GM21723 (cell line): ENCODE measurements around the gene AMFR.

Experiments used
- ATAC-seq: cut with Tn5 transposase; IDR thresholded peaks from one replicate; pipeline ENCODE4 v1.9.1; 2021; ENCODE audit warnings: mild to moderate bottlenecking, moderate library complexity; ENCODE audit not compliant: unreplicated experiment

Gene AMFR

DNA sequence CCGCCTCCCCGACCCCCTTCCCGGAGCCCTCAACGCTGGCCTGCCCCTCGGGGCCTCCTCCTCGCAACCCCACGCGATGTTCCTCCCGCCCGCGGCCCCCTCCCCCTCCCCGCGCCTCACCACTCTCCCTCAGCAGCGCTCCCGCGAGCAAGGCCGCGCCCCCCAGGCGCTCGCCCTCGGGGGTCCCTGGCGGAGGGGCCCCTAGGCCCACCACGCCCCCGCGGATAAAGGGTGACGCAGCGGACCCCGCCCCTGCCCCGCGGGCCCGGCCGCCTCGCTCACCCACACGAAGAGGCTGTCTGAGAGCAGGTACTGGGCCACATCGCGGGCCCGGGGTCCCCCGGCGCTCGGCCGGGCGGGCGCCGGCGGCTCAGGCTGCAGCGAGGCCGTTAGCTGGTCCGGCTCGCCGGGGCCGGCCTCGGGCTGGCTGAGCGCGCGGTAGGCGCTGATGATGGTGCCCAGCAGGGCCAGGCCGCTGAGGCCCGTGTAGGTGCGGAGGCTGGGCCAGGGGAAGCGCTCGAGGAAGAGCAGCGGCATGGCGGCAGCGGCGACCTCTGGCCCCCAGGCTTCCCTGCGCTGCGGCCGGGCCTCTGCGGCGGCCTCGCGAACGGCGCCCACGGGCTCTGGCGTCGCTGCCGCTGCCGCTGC, 430 bp downstream of the AMFR start:
- peak; percentile 35 for ATAC-seq

DNA sequence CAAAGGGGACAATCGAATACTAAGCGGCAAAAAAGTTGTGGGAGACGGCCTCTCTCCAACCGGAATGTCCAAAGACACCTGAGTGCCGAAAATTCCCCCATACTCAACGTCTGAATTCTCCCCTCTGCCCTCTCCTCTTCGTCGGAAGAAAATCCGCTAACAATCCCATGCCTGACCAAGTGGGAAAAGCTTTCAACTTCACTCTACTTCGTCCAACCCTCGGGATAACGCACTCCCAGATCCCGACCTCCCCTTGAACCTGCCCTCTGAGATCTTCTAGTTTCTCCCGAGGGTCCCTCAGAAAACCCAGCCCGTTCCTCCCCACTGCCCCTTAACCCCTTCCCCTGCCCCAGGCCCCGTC, 961 bp downstream of the AMFR start:
- ATAC-seq = no peak

DNA sequence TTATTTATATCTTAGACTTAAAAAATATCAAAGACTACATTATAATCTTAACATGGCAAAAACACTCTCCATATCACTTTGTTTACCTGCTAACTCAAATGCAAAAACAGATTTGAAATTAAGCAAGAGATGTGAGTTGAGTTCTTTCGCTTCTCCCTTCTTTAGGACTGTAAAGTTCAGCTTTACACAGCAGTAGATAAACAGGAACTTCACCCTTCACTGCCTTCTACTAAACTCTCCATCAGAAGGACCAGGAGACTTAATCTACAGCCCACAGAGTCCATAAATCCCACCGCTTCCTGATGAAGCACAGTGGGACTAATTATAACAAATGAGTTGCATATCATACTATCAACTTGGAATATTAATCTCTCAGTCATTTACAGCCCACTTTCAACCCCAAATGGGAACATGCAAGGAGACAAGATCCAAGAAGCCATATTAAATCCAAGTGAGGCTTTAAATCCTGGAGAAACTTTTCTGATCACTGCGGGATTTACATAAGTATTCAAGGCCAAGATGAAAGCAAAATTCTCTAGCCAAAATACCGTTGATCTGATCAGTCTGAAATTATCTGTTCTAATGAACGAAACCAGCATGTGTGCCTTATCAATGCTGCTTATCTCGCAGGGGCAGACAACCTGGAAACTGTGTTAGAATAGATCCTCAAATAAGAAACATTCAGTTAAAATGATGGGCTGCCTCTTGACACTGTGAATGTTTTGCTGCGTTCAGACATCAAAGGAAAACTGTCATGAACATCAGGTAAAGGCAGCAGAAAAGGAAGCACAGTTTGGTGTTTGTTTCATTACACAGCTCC, 1.6 kb downstream of the AMFR start:
- peak; percentile 21 for ATAC-seq

DNA sequence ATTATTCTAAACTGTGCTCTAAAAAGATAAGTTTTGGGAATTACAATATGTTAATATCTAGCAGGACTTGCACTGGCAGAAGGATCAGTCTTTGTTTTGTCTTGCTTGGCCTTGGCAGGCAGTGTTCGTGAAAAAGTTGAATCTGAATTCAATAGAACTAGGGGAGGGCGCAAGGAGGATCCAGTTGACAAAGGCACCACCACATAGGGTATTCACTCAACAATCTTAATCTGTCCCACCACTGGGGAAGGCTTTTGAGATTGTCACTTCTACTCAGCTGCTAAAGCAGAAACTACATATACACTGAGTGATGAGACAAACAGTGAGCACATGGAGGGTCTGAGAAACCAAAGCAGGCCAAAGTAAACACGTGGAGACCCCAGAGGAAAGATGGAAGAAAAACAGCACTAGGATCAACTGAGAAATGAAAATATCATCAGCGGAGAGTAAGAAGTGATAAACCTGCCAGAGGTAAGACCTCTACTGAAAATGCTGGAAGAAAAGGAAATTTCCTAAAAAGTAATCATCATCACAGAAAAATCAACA, 2.4 kb downstream of the AMFR start:
- ATAC-seq = no peak

DNA sequence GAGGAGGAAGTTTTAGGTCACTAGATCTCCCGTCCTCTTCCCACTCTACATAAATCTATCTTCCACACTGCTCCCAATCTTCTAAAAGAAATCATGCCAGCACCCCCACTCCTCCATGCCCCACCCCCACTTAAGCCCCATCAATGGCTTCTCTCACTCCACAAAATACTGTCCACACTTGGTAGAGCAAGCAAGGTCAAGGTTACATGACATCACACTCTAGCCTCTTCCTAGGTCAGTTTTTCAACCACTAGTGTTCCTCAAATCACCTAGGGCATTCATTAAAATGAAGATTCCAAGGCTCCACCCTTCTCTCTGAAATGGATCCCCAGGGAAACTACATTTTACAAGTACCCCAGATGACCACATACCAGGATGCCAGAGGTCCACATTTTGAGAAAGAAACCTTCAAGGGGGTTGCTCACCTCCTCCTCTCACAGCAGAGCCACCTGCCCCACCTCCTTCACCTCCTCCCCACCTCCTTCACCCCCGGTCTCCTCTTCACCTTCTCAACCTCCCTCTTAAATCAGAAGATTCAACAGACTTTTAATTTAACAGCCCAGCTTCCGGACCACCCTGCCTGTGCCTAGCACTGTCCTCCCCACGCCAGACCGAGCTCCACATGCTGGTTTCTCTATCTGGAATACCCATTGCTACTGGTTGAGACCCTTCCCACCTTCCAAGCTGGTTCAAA, 3.2 kb downstream of the AMFR start:
- ATAC-seq = no peak

DNA sequence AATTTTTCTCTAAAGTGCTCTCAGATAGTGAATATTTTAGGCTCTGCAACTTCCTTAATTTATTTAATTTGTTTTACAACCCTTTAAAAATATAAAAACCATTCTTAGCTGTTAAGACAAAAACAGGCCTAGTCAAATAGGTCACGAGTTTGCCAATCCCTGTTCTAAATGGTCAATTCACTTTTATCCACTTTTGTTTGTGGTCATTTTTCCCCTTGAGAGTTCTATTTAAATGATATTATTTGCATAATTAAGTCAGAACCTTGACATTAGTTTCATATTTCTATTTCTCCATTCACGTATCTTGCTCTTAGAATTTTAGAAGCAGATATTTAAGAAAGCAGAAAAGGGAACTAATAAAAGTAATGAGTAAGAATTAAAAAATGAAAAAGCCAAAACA, 4.0 kb downstream of the AMFR start:
- no peak for ATAC-seq

DNA sequence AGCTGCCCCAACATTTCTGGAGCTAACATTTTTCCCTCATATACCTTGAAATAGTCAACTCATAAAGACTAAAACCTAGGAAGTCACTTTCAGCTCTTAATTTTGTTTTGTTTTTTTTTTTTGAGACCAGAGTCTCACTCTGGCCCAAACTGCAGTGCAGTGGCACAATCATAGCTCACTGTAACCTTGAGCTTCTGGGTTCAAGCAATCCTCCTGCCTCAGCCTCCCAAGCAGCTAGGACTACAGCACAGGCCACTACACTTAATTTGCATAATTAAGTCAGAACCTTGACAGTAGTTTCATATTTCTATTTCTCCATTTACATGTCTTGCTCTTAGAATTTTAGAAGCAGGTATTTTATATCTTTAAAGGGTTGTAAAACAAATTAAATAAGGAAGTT, 4.7 kb downstream of the AMFR start:
- no peak for ATAC-seq

DNA sequence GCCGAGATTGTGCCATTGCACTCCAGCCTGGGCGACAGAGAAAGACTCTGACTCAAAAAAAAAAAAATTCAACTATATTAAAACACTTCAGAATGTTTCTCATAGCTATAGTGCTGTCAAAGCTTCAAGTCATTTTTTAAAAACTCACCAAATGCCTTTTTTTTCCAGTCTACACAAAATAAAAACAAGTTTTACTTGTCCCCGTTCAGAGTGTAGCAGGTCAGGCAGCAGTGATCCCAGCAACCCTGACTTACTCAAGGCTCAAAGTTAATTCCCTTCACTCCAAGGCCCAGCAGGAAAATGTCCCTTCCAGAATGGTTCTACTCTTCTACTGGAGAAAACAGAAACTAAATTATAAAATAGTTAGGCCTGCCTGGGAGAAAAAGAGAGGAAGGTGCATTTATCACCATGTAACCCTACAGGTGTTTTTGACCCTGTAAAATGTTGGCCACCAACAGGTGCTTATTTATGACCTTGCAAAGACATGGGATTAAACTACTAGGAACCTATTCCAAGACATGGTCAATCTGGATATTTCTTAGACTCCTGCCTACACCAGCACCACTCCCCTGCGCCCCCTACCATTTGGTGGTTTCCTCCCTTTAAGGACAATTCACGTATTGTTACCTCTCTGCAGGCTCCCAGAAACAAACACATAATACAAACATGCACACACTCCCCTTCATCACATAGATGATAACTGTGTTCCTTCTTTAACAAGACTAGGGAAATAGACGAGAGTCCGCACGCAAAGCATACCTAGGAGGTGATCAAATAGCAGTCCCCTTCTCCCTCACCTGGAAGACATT, 5.4 kb downstream of the AMFR start:
- no peak for ATAC-seq

DNA sequence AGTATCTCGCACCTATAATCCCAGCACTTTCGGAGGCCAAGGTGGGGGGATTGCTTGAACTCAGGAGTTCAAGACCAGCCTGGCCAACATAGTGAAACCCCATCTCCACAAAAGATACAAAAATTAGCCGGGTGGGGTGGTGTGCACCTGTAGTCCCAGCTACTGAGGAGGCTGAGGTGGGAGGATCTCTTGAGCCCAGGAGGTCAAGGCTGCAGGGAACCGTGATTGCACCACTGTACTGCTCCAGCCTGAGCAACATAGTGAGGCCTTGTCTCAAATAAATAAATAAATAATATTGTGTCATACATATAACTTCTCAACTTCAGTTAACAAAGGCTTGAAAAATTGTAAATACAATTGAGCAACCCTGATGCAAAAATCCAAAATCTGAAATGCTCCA, 8.2 kb downstream of the AMFR start:
- ATAC-seq = no peak

DNA sequence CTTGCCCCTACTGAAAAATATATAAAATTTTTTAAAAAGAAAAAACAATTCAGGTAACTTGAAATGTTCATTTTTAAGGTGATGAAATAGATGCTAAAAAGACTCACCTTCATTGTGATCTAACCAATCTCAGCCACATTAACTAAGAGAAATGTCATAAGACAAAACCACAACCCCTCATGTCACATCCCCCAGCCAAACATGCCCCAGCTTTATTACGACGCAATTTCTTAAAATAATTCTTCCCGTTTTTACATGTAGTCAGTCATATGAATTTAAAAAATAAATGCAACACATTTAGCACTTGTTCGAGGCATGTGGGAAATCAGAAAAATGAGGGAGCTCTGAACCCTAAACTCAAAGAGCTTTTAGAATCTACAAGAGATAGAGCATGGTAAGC, 9.5 kb downstream of the AMFR start:
- ATAC-seq = no peak

DNA sequence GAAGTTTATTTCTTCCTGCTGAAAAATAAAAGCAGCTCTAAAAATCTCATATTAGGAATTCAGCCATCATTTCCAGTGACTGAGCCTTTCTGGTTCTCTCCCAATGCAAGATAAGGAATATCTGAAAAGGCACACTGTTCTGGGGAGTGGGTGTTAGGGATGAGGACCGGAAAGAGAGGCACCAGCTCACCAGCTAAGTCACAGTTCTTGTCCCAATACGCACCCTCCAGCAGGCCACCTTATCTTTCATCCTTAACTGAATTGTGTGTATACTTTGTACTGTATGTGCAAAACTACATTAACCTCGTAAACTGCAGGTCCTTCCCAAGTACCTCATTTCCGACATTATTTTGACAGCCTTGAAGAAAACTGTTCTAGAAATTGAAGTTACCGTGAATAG, 11.0 kb downstream of the AMFR start:
- no peak for ATAC-seq

DNA sequence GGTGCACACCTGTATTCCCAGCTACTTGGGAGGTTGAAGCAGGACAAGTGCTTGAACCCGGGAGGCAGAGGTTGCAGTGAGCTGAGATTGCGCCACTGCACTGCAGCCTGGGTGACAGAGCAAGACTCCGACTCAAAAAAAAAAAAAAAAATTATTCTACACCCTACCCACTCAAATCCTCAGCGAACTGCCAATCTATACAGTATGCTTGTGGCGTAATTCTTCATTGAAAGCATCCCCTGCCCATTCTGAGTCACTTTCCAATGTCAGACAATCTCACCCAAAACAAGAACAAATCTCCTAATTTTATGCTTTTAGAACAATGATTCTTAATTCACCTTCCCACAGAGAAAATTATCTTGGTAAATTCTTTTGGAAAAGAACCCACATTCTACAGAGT, 12.0 kb downstream of the AMFR start:
- ATAC-seq = no peak

DNA sequence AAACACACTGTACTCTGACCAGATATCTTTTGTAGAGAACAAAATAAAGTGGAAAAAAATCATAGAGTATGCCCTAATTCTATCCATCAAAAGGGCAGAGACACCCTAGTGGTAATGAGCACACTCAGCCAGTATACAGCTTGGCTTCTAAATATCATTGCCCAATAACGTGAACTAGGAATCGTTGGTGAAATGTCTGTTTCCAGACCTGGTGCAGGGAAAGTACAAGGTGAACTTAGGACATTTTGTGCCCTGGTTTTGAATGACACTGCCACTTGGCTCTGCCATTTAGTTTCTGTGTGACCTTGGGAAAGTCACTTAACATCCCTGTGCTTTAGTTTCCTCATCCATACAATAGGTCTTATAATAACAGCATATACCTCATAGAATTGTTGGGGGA, 13.7 kb downstream of the AMFR start:
- no peak for ATAC-seq

DNA sequence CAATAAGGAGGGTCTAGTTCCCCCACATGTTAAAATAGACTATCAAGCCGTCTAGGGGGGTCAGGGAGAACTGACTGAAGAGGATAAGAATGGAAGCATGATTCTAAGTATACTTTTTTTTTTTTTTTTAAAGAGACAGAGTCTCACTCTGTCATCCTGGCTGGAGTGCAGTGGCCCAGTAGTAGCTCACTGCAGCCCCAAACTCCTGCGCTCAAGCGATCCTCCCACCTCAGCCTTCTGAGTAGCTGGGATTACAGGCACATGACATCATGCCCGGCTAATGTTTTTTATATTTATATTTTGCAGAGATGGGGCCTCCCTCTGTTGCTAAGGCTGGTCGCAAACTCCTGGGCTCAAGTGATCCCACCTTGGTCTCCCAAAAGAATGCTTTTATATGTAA, 14.2 kb downstream of the AMFR start:
- no peak for ATAC-seq

DNA sequence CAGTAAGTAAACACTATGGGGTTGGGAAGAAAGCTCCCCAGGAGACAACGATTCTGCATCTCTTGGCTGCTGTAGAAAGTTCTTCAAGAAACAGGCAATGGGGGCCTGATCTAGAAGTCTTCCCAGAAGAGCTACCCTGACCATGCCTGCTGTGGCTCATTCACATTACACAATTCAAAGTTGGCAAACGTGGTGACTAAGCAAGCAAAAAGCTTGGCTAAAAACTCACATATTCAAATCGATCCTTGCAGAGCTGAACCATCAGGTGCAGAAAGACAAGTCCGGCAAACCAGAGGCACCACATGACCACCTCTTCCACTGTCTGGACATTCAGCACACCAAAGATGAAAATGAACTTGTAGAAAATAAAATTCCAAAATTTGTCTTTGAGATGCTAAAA, 16.1 kb downstream of the AMFR start:
- no peak for ATAC-seq

DNA sequence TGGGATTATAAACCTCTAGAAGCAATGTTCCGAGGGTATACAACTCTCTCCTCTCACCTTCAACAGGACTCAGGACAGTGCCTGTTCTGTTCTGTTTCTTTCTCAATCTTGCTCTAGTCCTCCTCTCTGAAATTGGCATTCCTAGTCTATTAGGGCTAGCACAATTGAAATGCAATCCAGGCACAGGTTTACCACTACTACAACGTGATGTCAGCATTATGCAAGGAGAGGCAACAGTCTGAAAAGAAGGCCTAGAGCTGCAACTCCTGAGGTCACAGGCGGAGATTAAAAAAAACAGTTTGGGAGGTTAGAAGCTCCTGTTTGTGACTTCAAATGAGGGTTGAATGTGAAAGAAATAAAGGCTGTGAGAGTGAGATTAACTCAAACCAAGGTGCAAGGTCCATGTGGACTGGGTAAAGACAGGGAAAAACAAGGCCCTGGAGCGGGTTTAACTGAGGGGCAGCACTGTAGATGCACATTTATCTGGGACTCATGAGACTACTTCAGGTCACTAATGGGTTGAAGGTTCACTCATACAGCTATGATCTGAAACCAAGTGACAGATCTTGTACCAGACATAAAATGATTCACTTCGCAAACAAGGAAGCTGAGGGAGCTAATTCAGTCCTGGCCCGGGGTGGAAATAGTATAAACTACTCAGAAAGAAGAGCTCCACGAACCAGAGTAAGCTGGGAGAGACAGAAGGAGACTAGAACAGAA, 16.8 kb downstream of the AMFR start:
- no peak for ATAC-seq

DNA sequence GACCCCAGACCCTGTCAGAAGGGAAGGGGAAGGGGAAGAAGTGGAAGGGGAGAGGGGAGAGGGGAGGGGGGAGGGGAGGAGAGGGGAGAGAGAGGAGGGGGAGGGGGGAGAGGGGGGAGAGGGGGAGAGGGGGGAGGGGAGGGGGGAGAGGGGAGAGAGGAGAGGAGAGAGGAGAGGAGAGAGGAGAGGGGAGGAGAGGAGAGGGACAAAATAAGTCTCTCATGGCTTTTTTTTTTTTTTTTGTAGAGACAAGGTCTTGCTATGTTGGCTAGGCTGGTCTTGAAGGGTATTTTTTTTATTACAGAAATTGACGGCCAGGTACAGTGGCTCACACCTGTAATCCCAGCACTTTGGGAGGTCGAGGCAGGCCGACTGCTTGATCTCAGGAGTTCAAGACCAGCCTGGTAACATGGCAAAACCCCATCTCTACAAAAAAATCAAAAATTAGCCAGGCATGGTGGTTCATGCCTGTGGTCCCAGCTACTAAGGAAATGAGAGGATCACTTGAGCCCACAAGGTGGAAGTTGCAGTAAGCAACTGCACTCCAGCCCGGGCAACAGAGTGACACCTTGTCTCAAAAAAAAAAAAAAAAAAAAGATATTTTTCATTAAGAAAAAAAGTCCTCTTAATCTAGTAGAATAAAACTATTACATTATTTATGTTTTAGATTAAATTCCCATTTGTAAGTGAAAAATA, 19.2 kb downstream of the AMFR start:
- no peak for ATAC-seq

DNA sequence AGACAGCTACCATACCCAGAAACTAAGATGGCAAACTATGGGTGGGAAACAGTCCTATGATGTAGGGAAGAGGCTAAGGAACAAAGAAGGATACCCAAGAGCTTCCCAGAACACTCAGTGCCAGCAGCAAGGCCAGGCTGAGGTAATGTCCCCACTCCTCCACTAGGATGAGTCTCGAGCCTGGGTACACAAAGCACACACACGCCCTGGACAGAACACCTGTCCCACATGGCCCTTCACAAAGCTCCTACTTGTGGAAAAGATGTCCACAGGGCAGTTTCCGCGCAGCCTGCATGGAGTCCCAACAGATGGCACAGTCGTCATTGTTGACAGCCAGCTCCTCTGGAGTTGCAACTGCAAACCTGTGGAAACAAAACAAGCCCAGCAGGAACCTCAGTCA, 23.9 kb downstream of the AMFR start:
- no peak for ATAC-seq

DNA sequence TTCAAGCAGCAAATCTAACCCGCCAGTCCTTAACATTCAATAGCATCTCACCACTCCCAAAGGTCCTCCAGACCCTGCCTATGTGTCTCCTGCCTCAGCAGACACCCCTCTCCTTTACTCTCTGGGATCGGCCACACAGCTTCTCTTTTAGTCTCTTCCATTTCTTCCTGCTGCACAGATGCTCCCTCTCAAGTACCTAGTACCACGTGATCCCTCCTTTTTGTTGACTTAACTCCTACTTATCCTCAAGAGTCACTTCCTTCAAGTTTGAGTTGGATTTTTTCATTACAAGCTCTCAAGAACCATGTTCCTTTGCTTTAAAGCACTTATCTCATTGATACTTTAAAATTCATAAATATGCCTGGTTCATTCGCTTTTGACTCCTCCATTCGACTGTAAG, 24.9 kb downstream of the AMFR start:
- ATAC-seq = no peak

DNA sequence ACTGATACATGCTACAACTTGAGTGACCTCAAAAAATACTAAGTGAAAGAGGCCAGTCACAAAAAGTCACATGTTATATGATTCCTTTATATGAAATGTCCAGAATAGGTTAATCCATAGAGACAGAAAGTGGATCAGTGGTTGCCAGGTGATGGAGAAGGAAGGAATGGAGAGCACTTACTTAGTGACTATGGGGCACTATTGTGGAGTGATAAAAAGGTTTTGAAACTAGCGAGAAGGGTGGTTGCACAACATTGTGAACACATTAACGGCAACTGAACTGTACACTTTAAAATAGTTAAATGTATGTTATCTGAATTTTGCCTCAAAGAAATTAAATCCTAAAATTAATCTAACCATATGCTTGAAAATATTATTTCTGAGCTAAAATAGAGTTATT, 25.9 kb downstream of the AMFR start:
- no peak for ATAC-seq
